K562 (cell line): ENCODE data around the gene CTSW. TPM values are rescaled to one million over a fixed set of nuclear protein-coding genes. Genes with fewer than 3 reads are reported as not detected.
A peak's percentile ranks its signal among the peaks of the same experiment; 100 is the strongest.

ENCODE experiments used
- AFF1 ChIP-seq, 2 experiments: fragments of 450-650 bp; IDR thresholded peaks; 2 replicates each; pipeline ENCODE4 v1.6.1; 2018; ENCODE audit warnings: mild to moderate bottlenecking in 2 of 2, low read depth in 1 of 2; ENCODE audit not compliant: partially characterized antibody in 2 of 2
- EGR1 ChIP-seq: fragments of 450-650 bp; conservative IDR thresholded peaks from 2 replicates; pipeline ENCODE4 v1.6.1; 2017; ENCODE audit warnings: mild to moderate bottlenecking
- ELF4 ChIP-seq: fragments of 450-650 bp; formaldehyde crosslinking; IDR thresholded peaks from 2 replicates; pipeline ENCODE4 v1.4.0; 2022; ENCODE audit warnings: missing genetic modification characterization
- ILF3 ChIP-seq: fragments of 450-650 bp; IDR thresholded peaks from 2 replicates; pipeline ENCODE4 v1.6.1; 2018; ENCODE audit warnings: antibody characterized with exemption, mild to moderate bottlenecking, moderate library complexity, borderline replicate concordance
- KDM2B ChIP-seq: fragments of 250-450 bp; sonication (Bioruptor Pico); IDR thresholded peaks from 2 replicates; pipeline ENCODE4 v1.8.0; 2021; ENCODE audit warnings: mild to moderate bottlenecking, moderate library complexity
- KDM4B ChIP-seq, 2 experiments: fragments of 450-650 bp in 1 of 2; sonication (generic) in 1 of 2; IDR thresholded peaks; 2 replicates each; pipeline ENCODE4 v1.6.1; 2016 to 2017; ENCODE audit warnings: borderline replicate concordance in 2 of 2, antibody characterized with exemption in 1 of 2, low read depth in 1 of 2, mild to moderate bottlenecking in 1 of 2
- MEF2A ChIP-seq: IDR thresholded peaks from 2 replicates; pipeline ENCODE4 v1.6.1; 2011; ENCODE audit warnings: low read depth, mild to moderate bottlenecking, low read length, moderate library complexity; ENCODE audit not compliant: control insufficient read depth
- MXI1 ChIP-seq: IDR thresholded peaks from 2 replicates; pipeline ENCODE4 v1.6.1; 2011; ENCODE audit warnings: low read depth, mild to moderate bottlenecking, improper control_type of control experiment, low read length
- STAT6 ChIP-seq: sonication (generic); formaldehyde crosslinking; IDR thresholded peaks from 2 replicates; pipeline ENCODE4 v1.8.1; 2023; ENCODE audit warnings: mild to moderate bottlenecking, missing genetic modification reagents
- TFAP4 ChIP-seq: sonication (generic); formaldehyde crosslinking; IDR thresholded peaks from 2 replicates; pipeline ENCODE4 v1.8.0; 2022; ENCODE audit warnings: missing genetic modification reagents, mild to moderate bottlenecking, moderate library complexity, borderline replicate concordance
- VEZF1 ChIP-seq: fragments of 200-800 bp; sonication (Bioruptor generic); IDR thresholded peaks from 2 replicates; pipeline ENCODE4 v1.6.1; 2017; ENCODE audit warnings: missing genetic modification characterization, missing compliant biosample characterization
- ZBTB1 ChIP-seq: sonication (generic); formaldehyde crosslinking; IDR thresholded peaks from 2 replicates; pipeline ENCODE4 v1.8.1; 2023; ENCODE audit warnings: missing genetic modification reagents, low read depth, mild to moderate bottlenecking, borderline replicate concordance
- ZC3H4 ChIP-seq: sonication (generic); formaldehyde crosslinking; IDR thresholded peaks from 2 replicates; pipeline ENCODE4 v1.9.0; 2021; ENCODE audit warnings: missing genetic modification reagents, borderline replicate concordance
- ZNF512 ChIP-seq: IDR thresholded peaks from 2 replicates; pipeline ENCODE4 v1.6.1; 2016; ENCODE audit warnings: missing genetic modification characterization, missing compliant biosample characterization
- polyA plus RNA-seq, 8 experiments: library from polyadenylated mRNA; depleted of rRNA in 4 of 8; stranded (reverse) in 5 of 8; unstranded in 3 of 8; fragments of >200 nt; fragmentation: Nextera tagmentation in 2 of 8; fragmentation: Illumina TruSeq in 1 of 8; extraction: Ambion mirVana in 2 of 8; extraction: Trizol in 1 of 8; gene quantifications; 2 replicates each; pipeline versions ENCODE4 v1.2.1 to v1.2.3, GENCODE V29; 2011 to 2014; ENCODE audit warnings: inconsistent platforms in 1 of 8, missing spikeins in 1 of 8
- total RNA-seq, 7 experiments: library from RNA; depleted of rRNA in 6 of 7; stranded (reverse); fragments of >200 nt in 6 of 7; fragmentation: Illumina TruSeq in 2 of 7; extraction: Trizol in 2 of 7; gene quantifications; 2 replicates each; pipeline versions ENCODE4 v1.2.1 to v1.2.3, GENCODE V29; 2011 to 2021; ENCODE audit warnings: low replicate concordance in 1 of 7

CTSW gene
- total and polyA plus RNA-seq, 9 of the 15 experiments (the other 6 are each of a cell fraction or from before 2014, with no cell fraction given) = 0.04 TPM; not detected in 8

GRCh38 chr11:65856689-65857499, 22.7 kb upstream of the CTSW start (continued):
- TF ChIP-seq VEZF1 (peak; percentile 81), ELF4 (peak; percentile 91; the same call in 1 of the 2 replicates), MXI1 (peak; percentile 77; the same call in 1 of the 2 replicates), ZBTB1 (CRISPR knock-in tag) (no peak), STAT6 (CRISPR knock-in tag) (no peak), KDM2B (0 out of 2 replicates have a peak, but pooled peaks have one; percentile 1), KDM4B (IDR thresholded peaks at IDR 0.05; ENCODE audit: borderline replicate concordance in 2 of 2, low read depth in 1 of 2) (peak in 1 of 2 experiments; percentile 67; a peak in 1 of 4 replicates), MEF2A (no peak), AFF1 (IDR thresholded peaks at IDR 0.05; ENCODE audit: low read depth in 1 of 2, partially characterized antibody in 2 of 2) (no peak), TFAP4 (peak; percentile 82; the same call in 1 of the 2 replicates), ILF3 (no peak), ZC3H4 (CRISPR knock-in tag) (no peak), ZNF512 (tag) (no peak), EGR1 (0 out of 2 replicates have a peak, but pooled peaks have one; percentile 3)
